RCC 7860 (cell line): Measurements from ENCODE around the gene USP43.
A peak's percentile ranks its signal among the peaks of the same experiment; 100 is the strongest.
"Not testable (repeated sequence)": the region's sequence is repeated elsewhere in the genome, so short reads cannot be mapped to it uniquely, and the experiment has no call there.

ENCODE experiments used
- DNase-seq: peaks from one replicate; pipeline ENCODE4 v3.0.0-alpha.2; 2015; ENCODE audit warnings: low spot score
- FAIRE-seq: peaks from 2 replicates; lab custom pipeline; 2012; peaks lifted over from hg19 to GRCh38; lab: Jason Lieb, UNC

Gene USP43

DNA sequence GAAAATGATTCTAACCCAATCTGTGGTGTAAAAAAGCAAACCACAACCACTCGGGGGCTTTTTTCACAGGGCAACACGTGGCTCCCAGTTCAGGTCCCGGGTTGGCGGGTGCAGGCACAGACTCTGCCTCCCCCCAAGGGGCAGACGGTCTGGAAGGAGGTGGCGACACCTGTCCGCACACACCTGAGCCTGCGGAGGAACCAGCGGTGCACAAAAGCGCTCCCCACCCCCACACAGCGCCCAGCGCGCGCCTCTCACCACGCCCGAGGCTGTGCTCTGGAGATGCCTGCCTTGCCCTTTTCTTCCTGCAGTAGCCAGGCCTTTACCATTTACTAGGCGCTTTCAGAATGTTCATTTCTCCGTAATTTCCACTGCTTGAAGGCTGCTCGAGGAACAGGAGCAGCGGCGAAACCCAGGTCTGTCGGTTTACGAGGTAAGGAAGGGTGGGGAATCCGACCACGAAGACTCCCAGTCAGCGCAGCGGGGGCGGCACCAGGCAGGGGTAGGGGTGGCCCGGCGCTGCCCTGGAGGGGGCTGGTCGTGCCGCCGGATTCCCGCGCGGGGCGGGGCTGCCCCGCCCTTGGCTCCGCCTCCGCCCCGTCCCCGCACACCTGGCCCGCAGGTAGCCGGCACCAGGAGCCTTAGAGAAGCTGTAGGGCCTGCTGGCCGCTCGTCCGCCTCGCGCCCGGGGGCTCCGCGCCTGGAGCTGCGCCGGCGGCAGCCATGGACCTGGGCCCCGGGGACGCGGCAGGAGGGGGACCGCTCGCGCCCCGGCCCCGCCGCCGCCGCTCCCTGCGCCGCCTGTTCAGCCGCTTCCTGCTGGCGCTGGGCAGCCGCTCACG, at the start of gene USP43:
USP43 (plus strand) TSS at position 608 of the 842 bp plus-strand sequence; CDS start at position 724, 116 bp downstream.
- DNase-seq: peak; percentile 35

DNA sequence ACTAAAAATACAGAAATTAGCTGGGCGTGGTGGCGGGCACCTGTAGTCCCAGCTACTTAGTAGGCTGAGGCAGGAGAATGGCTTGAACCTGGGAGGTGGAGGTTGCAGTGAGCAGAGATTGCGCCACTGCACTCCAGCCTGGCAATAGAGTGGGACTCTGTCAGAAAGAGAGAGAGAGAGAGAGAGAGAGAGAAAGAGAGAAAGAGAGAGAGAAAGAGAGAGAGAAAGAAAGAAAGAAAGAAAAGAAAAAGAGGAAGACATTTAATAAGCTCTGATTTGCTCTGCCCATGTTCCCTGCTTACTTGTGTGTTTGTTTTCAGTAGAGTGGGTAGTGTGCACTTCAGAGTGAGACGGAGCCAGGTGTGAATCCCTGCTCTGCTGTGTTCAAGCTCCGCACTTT, 47.7 kb upstream of the USP43 start:
- DNase-seq, FAIRE-seq: not testable (repeated sequence)

More for the DNA sequence above, at the start of gene USP43:
- no peak for FAIRE-seq

- DNase-seq (no peak), FAIRE-seq (no peak)
Observed at GRCh38 chr17:9598661-9599060, 46.7 kb upstream of the USP43 start.

DNA sequence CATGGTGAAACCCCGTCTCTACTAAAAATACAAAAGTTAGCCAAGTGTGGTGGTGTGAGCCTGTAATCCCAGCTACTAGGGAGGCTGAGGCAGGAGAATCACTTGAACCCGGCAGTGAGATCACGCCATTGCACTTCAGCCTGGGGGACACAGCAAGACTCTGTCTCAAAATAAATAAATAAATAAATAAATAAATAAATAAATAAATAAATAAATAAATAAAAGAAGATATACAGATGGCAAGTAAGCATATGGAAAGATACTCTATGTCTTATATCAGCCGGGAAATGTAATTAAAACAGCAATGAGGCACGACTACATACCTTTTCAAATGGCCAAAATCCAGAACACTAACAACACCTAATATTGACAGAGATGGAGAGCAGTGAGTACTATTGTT, 40.7 kb upstream of the USP43 start:
- FAIRE-seq, DNase-seq: not testable (repeated sequence)

- no peak for FAIRE-seq
- no peak for DNase-seq
Observed at GRCh38 chr17:9606453-9606852, 38.9 kb upstream of the USP43 start.

DNA sequence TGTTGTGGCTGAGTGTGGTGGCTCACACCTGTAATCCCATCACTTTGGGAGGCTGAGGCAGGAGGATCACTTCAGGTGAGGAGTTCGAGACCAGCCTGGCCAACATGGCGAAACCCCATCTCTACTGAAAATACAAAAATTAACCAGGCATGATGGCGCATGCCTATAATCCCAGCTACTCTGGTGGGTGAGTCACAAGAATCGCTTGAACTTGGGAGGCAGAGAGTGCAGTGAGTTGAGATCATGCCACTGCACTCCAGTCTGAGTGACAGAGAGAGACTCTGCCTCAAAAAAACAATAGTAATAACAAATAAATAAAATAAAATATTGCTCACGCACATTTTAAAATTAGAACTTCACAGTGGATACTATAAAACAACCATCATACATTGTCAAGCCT, 38.3 kb upstream of the USP43 start:
- FAIRE-seq: not testable (repeated sequence)

DNA sequence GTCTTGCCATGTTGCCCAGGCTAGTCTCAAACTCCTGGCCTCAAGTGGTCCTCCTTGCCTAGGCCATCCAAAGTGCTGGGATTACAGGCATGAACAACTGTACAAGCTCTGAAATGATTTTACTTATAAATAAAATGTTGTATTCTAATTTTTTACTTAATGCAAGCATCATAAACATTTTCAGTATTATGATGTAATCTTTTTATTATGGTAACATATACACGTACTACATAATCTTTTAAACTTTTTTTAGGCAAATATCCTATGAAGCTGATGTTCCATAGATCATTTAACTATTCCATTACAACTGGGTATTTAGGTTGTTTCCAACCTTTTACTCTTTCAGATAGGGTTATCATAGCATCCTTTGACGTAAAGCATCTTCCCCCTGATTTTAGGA, 33.8 kb upstream of the USP43 start:
- FAIRE-seq: no peak

More for the DNA sequence above, 38.3 kb upstream of the USP43 start:
- DNase-seq: not testable (repeated sequence)

DNA sequence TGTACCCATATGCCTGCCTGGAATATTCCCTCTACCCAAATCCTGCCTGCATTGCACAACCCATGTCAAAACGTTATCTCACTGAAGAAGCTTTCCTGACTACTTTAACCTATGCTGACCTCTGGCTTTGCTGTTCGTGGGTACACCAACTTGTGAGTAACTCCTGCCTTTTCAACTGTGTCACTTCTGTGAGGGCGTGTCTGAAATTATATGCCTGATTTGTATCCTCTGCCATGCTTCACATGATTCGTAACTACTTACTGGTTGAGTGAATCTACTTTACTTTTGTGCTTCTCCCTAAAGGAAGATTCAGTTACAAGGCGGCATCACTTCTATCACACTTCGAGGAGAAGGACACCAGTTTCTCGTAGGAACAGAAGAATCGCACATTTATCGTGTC, 33.3 kb upstream of the USP43 start:
- peak; percentile 84 for DNase-seq
- peak; percentile 97 for FAIRE-seq

More for the DNA sequence above, 33.8 kb upstream of the USP43 start:
- DNase-seq: no peak

DNA sequence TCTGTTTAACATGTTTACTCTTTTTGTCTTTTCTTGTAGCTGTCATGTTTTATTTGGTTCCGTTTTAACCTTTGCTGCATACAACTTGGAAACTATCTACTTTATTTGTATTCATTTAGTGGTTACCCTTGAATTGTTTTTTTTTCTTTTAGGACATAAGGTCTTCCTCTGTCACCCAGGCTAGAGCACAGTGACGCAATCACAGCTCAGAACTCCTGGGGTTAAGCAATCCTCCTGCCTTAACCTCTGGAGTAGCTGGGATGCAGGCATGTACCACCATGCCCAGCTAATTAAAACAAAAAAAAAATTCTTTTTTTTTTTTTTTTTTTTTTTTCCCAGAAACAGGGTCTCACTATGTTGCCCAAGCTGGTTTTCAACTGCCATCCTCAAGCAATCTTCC, 29.8 kb upstream of the USP43 start:
- no peak for FAIRE-seq
- no peak for DNase-seq

DNA sequence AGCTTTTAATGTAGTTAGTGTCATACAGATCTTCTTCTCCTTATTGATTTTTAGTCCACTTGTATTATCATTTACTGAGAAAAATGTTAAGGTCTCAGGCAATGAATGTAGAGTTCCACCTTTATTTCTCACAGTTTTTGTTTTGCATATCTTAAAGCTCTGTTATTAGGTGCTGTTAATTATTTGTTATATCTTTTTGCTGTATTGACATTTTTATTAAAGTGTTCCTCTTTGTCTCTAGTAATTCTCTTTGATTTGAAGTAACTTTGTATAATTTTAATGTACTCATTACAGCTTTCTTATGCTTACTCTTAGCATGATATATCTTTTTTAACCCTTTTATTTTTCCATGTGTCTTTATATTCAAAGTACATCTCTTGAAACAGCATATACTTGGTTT, 22.4 kb upstream of the USP43 start:
- no peak for DNase-seq
- no peak for FAIRE-seq

DNA sequence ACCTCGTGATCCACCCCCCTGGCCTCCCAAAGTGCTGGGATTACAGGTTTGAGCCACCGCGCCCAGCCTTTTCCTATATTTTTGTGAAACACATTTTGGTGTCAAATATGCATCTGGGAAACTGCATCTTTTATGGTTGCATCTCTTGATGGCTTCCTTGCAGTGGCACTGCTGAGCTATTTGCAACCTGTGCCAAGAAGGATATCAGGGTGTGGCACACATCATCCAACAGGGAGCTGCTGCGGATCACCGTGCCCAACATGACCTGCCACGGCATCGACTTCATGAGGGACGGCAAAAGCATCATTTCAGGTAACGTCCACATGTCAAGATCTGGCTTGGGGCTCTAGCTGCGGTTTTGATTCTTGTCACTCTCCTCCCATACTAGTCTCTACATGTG, 16.8 kb upstream of the USP43 start:
- DNase-seq (no peak), FAIRE-seq (no peak)

GRCh38 chr17:9632741-9633140, 12.6 kb upstream of the USP43 start:
- no peak for DNase-seq
- FAIRE-seq: no peak

- DNase-seq (no peak), FAIRE-seq (no peak)
Observed at GRCh38 chr17:9635340-9635739, 10.0 kb upstream of the USP43 start.

GRCh38 chr17:9636501-9636900, 8.8 kb upstream of the USP43 start:
- no peak for FAIRE-seq
- DNase-seq: no peak

- not testable (repeated sequence) for FAIRE-seq
Observed at GRCh38 chr17:9640388-9640787, 4.9 kb upstream of the USP43 start.

GRCh38 chr17:9643611-9644010, 1.7 kb upstream of the USP43 start:
- DNase-seq (no peak), FAIRE-seq (no peak)

More at GRCh38 chr17:9640388-9640787, 4.9 kb upstream of the USP43 start:
- DNase-seq: not testable (repeated sequence)

GRCh38 chr17:9645851-9646545, 681 bp downstream of the USP43 start:
- DNase-seq (peak; percentile 16), FAIRE-seq (no peak)

DNA sequence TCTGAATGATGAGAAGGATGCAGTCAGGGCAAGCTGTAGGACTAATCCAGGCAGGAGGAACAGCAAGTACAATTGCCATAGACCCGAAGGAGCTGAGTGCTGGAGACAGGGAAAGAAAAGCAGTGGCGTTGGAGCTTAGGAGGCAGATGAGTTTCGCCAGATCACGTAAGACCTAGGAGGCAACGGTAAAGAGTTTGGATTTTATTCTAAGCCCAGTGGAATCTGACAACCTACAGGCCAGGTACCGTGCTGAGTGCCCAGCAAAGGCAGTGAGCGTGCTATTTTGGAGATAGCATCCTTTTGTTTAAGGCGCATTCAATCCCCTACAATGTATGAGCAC, 1.2 kb downstream of the USP43 start:
- FAIRE-seq (no peak), DNase-seq (no peak)

DNA sequence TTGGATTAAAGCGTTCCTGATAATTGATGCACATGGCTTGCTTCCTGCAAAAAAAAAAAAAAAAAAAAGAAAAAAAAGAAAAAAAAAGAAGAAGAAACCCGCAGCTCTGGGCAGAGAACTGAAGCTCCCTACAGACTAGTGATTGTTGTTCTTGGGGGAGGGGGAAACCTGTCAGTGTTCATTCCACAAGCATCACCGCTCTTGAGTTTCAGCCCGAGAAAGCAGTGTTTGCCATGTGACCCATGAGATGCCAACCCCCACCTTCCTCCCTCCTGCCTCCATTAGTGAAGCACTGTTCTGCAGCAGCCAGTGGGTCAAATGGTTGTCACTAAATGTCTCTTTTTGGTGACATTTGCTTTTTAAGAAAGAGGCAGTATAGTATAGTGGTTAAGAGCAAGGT, 1.7 kb downstream of the USP43 start:
- no peak for FAIRE-seq

DNA sequence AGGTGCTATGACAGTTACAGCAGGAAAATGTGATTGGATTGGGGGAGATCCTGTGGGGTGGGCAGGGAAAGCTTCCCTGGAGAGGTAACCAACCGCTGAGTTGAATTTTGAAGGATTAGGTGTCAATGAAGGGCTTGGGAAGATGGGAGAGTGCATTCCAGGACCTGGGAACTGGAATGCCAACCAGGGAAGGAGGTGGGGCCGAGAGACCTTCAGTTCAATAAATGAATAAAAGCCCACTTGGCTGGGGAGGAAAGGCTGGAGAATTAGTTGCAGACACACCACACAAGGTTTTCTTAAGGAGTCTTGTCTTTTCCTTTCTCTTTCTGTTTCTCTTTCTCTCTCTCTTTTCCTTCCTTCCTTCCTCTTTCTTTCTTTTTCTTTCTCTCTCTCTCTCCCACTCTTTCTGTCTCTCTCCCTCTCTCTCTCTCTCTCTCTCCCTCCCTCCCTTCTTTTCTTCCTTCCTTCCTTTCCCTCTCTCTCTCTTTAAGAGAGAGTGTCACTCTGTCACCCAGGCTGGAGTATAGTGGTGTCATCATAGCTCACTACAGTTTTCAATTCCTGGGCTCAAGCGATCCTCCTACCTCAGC, 3.3 kb downstream of the USP43 start:
- no peak for DNase-seq
- no peak for FAIRE-seq

More for the DNA sequence above, 1.7 kb downstream of the USP43 start:
- peak; percentile 61 for DNase-seq

GRCh38 chr17:9658593-9659211, 13.4 kb downstream of the USP43 start:
- DNase-seq (no peak), FAIRE-seq (no peak)
